ENCODE results near the gene CRY2.

Gene CRY2

DNA sequence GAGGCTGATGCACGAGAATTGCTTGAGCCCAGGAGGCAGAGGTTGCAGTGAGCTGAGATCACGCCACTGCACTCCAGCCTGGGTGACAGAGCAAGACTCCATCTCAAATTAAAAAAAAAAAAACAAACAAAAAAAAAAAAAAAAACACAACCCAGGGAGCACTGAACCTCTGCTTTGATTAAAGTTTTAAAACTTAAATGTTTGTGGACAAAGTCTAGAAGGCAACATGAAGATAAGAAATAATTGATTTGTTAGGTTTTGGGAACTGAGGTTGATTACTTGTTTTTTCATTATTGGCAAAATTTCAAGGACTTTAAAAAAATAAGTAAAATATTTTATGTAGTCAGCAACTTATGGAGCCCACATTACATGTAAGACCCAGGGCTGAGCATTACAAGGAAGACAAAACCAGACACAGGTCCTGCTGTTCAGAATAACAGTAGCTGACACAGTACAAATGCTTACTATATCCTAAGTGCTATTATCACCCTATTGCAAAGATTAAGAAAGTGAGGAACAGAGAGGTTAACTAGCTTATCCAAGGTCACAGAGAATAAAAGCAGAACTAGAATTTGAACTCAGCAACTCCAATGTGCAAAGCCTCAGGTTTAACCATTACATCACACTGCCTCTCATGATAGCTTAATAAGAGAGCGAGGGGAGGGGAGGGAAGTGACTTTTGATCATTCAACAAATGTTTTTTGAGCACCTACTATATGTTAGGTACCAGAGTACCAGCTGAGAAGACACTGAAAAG, 2.3 kb upstream of the CRY2 start:
- Histone ChIP-seq H3K4me1 (ENCODE audit: control insufficient read depth, low read length) (peaks cover 25% of the 10 kb centered on the region), H4K20me1 (ENCODE audit: control insufficient read depth, insufficient read depth, low read depth, low read length) (peaks cover 8% of the 10 kb centered on the region; the same call in 1 of the 2 replicates), H3K27me3 (ENCODE audit: control insufficient read depth, low read length) (peaks cover 7% of the 10 kb centered on the region), H3K4me2 (ENCODE audit: low read length) (no peak overlapping the region), H3K36me3 (ENCODE audit: control insufficient read depth, low read length) (no peaks in the 10 kb centered on the region; the same call in 1 of the 2 replicates), H3K79me2 (ENCODE audit: control insufficient read depth, low read length) (peaks cover 26% of the 10 kb centered on the region), H3F3A (ENCODE audit: control insufficient read depth, insufficient read depth) (no peaks in the 10 kb centered on the region), H3K4me3 (ENCODE audit: low read length) (no peak overlapping the region), H3K27ac (ENCODE audit: low read depth, low read length) (no peak overlapping the region), H3K9me2 (replicated peaks; ENCODE audit: control insufficient read depth, low read length) (no peaks in the 10 kb centered on the region), H3K9me3 (ENCODE audit: control insufficient read depth, insufficient read depth, low read length) (no peaks in the 10 kb centered on the region)
- no peak for TF ChIP-seq EZH2phosphoT487 (IDR thresholded peaks at IDR 0.05; ENCODE audit: borderline replicate concordance, low read length)
- TF ChIP-seq, protein P1, sequence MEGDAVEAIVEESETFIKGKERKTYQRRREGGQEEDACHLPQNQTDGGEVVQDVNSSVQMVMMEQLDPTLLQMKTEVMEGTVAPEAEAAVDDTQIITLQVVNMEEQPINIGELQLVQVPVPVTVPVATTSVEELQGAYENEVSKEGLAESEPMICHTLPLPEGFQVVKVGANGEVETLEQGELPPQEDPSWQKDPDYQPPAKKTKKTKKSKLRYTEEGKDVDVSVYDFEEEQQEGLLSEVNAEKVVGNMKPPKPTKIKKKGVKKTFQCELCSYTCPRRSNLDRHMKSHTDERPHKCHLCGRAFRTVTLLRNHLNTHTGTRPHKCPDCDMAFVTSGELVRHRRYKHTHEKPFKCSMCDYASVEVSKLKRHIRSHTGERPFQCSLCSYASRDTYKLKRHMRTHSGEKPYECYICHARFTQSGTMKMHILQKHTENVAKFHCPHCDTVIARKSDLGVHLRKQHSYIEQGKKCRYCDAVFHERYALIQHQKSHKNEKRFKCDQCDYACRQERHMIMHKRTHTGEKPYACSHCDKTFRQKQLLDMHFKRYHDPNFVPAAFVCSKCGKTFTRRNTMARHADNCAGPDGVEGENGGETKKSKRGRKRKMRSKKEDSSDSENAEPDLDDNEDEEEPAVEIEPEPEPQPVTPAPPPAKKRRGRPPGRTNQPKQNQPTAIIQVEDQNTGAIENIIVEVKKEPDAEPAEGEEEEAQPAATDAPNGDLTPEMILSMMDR (IDR thresholded peaks at IDR 0.05; ENCODE audit: low read depth, low read length, poor library complexity, severe bottlenecking) = no peak

DNA sequence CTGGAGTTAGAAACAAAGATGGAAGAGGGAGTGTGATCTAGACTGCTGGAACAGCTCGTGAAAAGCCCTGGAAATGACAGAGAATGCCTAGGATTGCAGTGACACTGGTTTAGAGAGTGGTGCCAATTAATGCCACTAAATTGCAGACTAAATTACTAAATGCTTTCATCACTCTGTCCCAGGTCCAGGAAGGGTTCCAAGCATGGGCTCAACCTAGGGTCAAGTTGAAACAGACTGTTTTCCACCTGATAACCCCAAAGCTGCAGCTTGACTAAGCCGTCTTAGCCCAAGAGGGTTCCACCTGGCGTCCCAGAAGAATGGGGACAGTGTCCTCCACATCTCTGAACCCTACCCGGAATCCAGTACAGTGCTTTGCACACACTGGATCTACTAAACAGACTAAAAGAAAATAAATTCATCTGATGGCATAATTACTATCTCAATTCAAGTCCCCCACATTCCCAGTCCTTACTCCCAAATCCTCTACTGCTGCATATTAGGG, 1.1 kb upstream of the CRY2 start:
- TF ChIP-seq EZH2phosphoT487 (IDR thresholded peaks at IDR 0.05; ENCODE audit: borderline replicate concordance, low read length) = no peak
- TF ChIP-seq, protein P1 (IDR thresholded peaks at IDR 0.05; ENCODE audit: low read depth, low read length, poor library complexity, severe bottlenecking) = no peak
- H3K9me2 ChIP-seq (replicated peaks; ENCODE audit: control insufficient read depth, low read length) = no peaks in the 10 kb centered on the region
- no peaks in the 10 kb centered on the region for H3K9me3 ChIP-seq (ENCODE audit: control insufficient read depth, insufficient read depth, low read length)
- H3K4me3 ChIP-seq (ENCODE audit: low read length) = no peak overlapping the region
- peaks cover 38% of the 10 kb centered on the region for H3K79me2 ChIP-seq (ENCODE audit: control insufficient read depth, low read length)
- peaks cover 30% of the 10 kb centered on the region for H3K4me1 ChIP-seq (ENCODE audit: control insufficient read depth, low read length)
- H3K4me2 ChIP-seq (ENCODE audit: low read length) = no peak overlapping the region
- no peaks in the 10 kb centered on the region; the same call in 1 of the 2 replicates for H3K36me3 ChIP-seq (ENCODE audit: control insufficient read depth, low read length)
- no peaks in the 10 kb centered on the region for H3F3A ChIP-seq (ENCODE audit: control insufficient read depth, insufficient read depth)
- H3K27me3 ChIP-seq (ENCODE audit: control insufficient read depth, low read length) = peaks cover 7% of the 10 kb centered on the region
- peaks cover 15% of the 10 kb centered on the region for H4K20me1 ChIP-seq (ENCODE audit: control insufficient read depth, insufficient read depth, low read depth, low read length)
- H3K27ac ChIP-seq (ENCODE audit: low read depth, low read length) = no peak overlapping the region

DNA sequence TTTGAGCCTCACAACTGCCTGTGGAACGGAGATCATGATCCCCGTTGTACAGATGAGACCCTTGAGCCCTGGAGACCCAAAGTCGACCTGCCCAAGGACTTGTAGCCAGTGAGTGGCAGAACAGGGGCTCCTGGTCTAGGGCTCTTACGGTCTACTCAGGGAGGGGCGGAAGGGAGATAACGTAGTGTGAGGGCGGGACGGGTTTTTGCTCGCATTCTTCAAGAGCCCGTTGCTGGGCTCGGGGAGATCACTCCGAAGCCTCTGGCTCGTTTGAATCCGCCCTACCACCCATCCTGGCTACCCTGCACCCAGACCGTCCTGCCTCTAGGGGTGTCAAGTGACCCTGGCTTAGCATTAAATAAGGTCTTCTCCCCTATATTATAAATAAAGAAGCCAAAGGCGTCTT, 639 bp downstream of the CRY2 start:
- Histone ChIP-seq H3K4me1 (ENCODE audit: control insufficient read depth, low read length) (peaks cover 43% of the 10 kb centered on the region), H3K79me2 (ENCODE audit: control insufficient read depth, low read length) (peaks cover 52% of the 10 kb centered on the region)

More for the DNA sequence above, 639 bp downstream of the CRY2 start:
- Histone ChIP-seq H4K20me1 (ENCODE audit: control insufficient read depth, insufficient read depth, low read depth, low read length) (peaks cover 24% of the 10 kb centered on the region), H3K9me2 (replicated peaks; ENCODE audit: control insufficient read depth, low read length) (no peaks in the 10 kb centered on the region), H3F3A (ENCODE audit: control insufficient read depth, insufficient read depth) (no peaks in the 10 kb centered on the region), H3K9me3 (ENCODE audit: control insufficient read depth, insufficient read depth, low read length) (no peaks in the 10 kb centered on the region), H3K27me3 (ENCODE audit: control insufficient read depth, low read length) (no peaks in the 10 kb centered on the region), H3K4me3 (ENCODE audit: low read length) (peak overlapping the region; percentile 87), H3K36me3 (ENCODE audit: control insufficient read depth, low read length) (no peaks in the 10 kb centered on the region; the same call in 1 of the 2 replicates), H3K4me2 (ENCODE audit: low read length) (peak overlapping the region; percentile 85), H3K27ac (ENCODE audit: low read depth, low read length) (no peak overlapping the region)
- TF ChIP-seq, protein P1 (IDR thresholded peaks at IDR 0.05; ENCODE audit: low read depth, low read length, poor library complexity, severe bottlenecking) = peak; percentile 39
- no peak for TF ChIP-seq EZH2phosphoT487 (IDR thresholded peaks at IDR 0.05; ENCODE audit: borderline replicate concordance, low read length)
